T-helper 2 cell (primary cell): Measurements from ENCODE around the gene SYS1.

Source experiments
- DNase-seq, 5 experiments: peaks; one replicate each; pipeline versions ENCODE4 v3.0.0 to v3.0.0-alpha.2; 2012 to 2022
- total RNA-seq, 2 donors: gene quantifications; one replicate each; lab custom pipeline; 2026; lab: John Stamatoyannopoulos, UW

SYS1 gene
- total RNA-seq, result 113 to 138 reads per million in 2 donors

GRCh38 chr20:45362804-45363610 lies at the start of gene SYS1:
TSS of gene SYS1 (plus strand) at chr20:45363156. CDS start at chr20:45363532, 376 bp downstream.
- DNase-seq, result peak; percentile 94 to 98 (median 97)

- no peak for DNase-seq
Observed at GRCh38 chr20:45313943-45314342, 49.0 kb upstream of the SYS1 start.

DNA sequence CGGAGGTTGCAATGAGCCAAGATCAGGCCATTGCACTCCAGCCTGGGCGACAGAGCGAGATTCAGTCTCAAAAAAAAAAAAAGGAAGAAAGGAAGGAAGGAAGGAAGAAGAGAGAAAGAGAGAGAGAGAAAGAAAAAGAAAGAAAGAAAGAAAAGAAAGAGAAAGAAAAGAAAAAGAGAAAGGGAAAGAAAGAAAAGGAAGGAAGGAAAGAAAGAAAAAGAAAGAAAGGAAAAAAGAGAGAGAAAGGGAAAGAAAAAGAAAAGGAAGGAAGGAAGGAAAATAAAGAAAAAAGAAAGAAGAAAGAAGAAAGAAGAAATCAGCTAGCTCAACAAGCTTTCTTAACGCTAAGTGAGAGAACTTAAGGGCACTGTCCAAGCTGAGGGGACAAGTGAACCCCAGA lies 47.3 kb upstream of the SYS1 start:
- DNase-seq, result no peak

DNA sequence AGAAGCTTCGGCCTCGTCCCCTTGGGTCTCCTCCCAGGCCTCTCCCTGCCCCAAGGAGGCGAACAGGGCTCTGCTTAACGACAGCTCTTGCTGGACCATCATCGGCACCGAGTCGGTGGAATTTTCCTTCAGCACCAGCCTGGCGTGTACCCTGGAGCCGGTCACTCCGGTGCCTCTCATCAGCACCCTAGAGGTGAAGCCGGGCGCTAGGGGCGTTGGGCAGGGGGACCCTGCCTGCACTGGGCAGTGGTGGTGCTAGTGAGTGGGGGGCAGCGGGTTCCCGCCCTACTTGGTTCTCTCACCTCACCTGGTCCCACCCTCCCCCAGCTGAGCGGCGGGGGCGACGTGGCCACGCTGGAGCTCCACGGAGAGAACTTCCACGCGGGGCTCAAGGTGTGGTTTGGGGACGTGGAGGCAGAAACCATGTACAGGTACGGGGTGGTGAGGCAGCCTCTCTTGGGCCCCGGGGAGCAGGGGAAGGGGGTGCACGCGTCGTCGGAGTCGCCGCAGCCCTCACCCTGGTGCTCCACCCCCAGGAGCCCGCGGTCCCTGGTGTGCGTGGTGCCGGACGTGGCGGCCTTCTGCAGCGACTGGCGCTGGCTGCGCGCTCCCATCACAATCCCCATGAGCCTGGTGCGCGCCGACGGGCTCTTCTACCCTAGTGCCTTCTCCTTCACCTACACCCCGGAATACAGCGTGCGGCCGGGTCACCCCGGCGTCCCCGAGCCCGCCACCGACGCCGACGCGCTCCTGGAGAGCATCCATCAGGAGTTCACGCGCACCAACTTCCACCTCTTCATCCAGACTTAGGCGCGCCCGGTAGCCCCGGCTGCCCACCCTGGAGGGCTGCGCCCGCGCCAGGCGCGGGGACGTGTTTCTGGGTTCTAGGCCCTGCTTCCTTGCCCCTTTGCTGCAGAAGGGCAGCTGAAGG lies 46.5 kb upstream of the SYS1 start:
- DNase-seq, result no peak

GRCh38 chr20:45317826-45318225 lies 45.1 kb upstream of the SYS1 start:
- no peak for DNase-seq

DNA sequence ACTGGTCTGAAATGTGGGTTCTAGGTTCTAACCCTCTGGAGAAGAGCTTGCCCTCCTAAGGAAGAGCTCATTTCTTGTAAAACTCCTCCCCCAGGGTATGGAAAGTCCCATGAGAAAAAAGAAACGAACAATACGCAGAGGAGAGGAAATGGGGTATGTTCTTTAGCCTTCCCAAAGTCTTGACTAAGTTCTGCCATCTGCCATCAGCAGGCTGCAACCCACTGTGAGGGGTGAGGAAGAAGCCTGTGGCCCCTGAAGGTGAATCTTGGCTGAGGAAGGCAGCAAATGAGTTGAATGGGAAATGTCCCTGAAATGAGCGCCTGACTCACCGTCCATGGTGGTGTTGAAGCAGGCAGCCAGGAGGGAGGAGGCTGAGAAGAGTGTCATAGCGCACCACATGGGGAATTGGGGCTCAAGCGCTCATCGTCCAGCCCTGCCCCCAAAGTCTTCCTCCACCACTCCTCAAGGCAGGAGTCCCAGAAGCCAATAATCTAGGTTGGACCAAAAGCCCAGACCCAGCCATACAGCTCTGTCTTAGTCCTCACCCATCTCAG lies 44.5 kb upstream of the SYS1 start:
- no peak for DNase-seq

GRCh38 chr20:45318948-45319347 lies 44.0 kb upstream of the SYS1 start:
- DNase-seq, result no peak

DNA sequence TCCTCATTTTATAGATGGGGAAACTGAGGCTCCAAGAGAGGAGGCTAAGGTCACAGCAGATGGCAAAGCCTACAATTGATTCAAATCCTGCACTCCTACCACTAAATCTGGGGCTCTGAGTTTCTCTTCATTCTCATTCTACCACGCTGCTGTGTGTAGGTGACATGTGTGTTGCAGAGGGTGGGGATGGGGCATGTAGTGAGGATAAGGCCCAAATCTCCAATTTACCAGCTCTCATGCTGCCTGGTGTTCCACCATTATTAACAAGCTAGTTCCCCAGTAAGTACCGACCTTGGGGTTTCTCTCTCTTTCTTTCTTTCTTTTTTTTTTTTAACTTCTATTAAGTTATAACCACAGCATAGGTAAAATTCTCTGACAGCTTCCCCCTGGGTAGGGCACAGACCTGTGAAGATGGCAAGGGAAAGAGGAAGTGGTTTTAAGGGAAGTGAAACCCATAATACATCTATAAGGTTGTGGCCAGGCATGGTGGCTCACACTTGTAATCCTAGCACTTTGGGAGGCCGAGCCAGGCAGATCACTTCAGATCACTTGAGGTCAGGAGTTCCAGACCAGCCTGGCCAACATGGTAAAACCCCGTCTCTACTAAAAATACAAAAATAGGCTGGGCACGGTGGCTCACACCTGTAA lies 41.9 kb upstream of the SYS1 start:
- peak in 2 of 5 experiments; percentile 49 to 75 for DNase-seq

DNA sequence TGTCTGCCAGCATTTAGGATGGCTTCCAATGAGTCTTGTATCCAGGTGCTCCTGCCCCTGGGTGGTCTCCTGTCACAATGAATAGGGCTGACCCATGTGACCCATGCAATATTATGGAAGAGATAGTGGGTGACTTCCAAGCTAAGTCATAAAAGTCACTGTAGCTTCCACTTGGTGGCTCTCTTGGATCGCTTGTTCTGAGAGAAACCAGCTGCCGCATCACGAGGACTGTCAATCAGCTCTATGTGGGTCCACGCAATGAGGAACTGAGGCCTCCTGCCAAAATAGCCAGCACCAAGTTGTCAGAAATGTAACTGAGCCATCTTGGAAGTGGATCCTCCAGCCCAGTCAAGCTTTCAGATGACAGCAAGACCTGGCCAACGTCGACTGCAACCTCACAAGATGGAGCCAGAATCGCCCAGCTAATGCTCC lies 40.0 kb upstream of the SYS1 start:
- peak in 1 of 5 experiments; percentile 19 for DNase-seq

DNA sequence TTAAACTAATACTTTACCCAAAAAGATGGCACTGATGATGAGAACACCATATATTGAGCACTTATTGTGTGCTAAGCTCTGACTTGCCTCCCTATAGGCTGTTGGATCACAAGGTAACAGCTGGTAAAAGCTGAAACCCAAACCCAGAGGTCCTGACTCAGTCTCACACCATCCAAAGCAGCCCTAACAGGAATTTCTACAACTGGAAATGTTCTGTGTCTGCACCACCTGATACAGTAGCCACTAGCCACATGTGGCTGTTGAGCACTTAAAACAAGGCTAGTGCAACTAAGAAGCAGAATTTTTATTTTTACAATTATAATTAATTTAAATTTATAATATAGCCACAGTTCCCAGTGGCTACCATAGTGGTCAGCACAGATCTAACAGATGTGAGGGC lies 39.2 kb upstream of the SYS1 start:
- no peak for DNase-seq

GRCh38 chr20:45325371-45325770 lies 37.6 kb upstream of the SYS1 start:
- no peak for DNase-seq

DNA sequence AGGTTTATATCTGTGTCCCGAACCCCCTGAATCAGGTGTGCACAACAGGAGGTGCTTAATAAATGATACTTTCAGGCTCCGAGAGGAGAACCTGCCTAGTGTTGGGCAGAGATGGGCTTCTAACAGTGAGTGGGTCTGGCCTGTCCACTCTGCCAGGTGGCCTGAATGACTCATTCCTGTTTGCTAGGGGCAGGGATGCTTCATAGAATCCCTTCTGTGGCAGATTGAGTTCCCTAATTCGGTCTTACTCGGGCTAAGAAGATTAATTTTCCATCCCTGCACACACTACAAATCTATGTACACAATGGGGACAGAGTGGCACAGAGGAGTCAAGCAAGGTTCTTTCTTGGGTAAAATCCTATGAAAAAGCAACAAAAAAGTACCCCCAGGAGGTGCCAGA lies 34.5 kb upstream of the SYS1 start:
- DNase-seq, result no peak

DNA sequence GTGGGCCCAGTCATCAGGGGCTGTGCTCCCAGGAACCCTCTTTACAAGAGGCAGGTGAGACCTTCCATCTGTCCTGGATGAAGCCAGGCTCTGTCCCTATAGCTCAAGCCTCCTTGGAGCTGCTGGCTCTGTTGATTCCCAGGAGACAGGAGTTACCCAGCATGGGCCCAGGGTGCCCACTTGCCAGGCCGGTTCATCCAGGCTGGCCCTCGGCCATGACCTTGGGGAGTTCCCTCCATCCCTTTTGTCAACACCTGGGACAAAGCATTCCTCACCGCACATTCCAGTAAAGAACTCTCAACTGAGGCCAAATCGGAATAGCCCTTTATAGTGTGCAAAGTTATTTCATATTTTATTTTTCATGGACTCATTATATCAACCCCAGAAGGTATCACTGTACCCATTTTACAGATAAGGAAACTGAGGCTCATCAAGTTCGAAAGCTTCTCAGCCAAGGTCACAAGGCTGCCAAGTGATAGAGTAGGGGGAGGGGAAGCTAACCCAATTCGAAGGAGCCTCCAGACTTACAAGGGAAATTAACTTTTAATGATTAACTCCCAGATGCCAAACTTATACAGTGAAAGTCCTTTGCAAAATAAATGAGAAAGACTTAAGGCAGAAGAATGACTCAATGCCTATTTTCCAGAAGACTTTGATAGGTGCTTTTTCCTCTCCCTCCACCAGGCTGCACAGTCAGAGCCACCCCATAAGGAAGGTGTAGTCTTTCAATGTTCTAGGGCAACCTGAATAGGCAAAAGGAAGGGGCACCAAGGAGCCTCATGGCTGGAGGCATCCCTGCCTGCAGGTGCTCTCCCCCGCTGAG lies 33.2 kb upstream of the SYS1 start:
- DNase-seq, result no peak

GRCh38 chr20:45330476-45330875 lies 32.5 kb upstream of the SYS1 start:
- DNase-seq, result no peak

DNA sequence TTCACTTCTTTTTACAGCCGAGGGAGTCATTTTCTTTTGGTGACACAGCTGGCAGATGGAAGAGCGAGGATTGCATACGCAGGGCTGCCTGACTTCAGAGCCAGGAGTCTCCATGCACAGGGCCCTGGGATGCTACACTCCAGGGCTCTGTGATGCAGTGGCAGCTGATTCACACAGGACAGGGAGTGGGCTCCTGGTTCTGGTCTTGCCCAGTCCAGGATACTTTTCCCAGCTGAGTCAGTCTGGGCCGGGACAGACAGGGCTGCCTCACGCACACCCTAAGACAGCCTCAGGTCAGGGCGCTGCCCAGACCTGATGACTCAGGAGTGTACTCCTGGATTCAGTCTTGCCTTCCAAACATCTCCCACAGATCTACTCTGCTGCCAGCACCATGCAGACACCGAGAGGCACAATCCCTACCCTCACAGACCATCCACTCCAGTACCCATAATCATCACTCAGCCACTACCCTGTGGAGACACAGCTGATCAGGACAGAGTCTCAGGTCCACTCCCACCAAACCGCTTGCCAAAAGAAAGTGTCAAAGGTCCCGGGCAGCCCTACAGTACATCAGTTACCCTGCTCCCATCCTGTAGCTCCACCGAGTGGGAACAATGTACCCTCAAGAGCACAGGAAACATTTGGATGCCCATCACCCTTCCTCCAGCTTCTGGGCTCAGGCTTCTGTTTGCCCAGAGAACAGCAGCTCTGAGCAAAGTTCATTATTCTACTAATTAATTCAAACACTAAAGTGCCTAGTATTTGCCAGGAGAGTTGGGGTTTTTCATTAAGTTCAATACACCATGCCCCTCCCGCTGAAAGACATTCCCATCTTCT lies 26.2 kb upstream of the SYS1 start:
- no peak for DNase-seq

DNA sequence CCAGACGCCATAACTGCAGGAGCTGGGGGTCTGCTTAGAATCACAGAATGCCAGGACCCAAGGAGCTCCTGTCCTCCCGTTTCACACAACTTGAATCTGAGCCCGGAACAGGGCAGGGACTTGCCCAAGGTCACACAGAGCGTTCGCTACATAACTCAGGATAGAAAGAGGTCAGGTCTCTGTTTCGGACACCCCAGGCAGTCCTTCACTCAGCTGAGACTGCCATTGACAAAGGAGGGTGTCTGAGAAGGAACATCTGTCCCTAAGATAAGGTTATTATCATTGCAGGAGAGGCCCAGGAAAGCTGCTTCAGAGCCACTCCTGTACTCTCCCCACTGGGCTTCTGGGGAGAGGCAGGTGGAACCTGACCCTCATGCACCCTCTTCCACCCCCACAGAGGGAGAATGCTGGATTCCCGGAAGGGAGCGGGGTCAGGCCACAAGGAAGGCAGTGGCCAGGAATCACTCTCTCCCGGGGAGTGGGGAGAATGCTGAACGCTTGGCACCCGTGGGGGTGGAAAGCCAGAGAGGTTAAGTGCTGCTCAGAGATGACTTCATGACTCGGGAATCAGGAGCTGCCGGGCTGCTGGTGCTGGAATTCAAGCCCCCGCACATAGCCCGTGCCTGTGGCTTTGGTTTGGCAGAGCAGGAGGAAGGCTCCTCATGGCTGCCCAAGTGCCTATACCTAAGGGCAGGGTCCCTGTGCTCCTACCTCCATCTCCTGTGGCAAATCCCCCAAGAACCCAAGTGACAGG lies 25.4 kb upstream of the SYS1 start:
- DNase-seq, result no peak

GRCh38 chr20:45338121-45339030 lies 24.6 kb upstream of the SYS1 start:
- no peak for DNase-seq

- no peak for DNase-seq
Observed at GRCh38 chr20:45339084-45339483, 23.9 kb upstream of the SYS1 start.

DNA sequence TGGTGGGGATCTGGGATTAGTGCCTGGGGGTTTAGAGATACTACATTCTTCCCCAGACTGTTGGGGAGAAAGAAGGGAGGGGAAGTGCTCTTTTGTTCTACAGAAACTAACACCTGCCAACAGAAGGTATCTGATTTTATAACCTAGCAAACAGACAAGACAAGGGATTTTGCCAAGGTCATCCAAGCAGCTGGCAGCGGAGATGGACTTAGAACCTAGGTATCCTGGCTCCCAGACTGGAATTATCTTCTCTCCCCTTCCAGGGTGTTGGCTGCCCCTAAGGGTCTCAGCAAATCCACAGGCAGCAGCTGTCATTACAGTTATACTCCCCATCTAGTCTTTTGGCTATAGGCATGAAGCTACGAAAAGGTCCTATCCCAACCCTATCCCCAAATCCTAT lies 23.2 kb upstream of the SYS1 start:
- DNase-seq, result no peak
